Measurements from ENCODE around the gene PPP2R2D. TPM values are rescaled to one million over a fixed set of nuclear protein-coding genes. Genes with fewer than 3 reads are reported as not detected.
"Not testable (repeated sequence)": the region's sequence is repeated elsewhere in the genome, so short reads cannot be mapped to it uniquely, and the experiment has no call there.

The PPP2R2D gene
- total RNA-seq, 4 donors from 2014 or later: 23.9 to 48.6 (median 36.7) TPM

- 96 to 98% methylated on average over 3 of the region's 3 CpGs for WGBS, 2 donors
- TF ChIP-seq CTCF (IDR thresholded peaks at IDR 0.05) (no peak), POLR2A (IDR thresholded peaks at IDR 0.05) (no peak)
- intact Hi-C loops (cut with DNase I; ENCODE audit: low total_unique reads): no loop called here
- no peak for DNase-seq (ENCODE audit: low spot score in 2 of 2)
- H3K4me3 ChIP-seq (ENCODE audit: low read depth, poor library complexity, severe bottlenecking): no peak overlapping the region
These were observed 11.8 kb downstream of the PPP2R2D start for GRCh38 chr10:131912620-131913019.

- H3K4me3 ChIP-seq (ENCODE audit: low read depth, poor library complexity, severe bottlenecking): no peak overlapping the region
- no peak for TF ChIP-seq POLR2A (IDR thresholded peaks at IDR 0.05)
- TF ChIP-seq CTCF (IDR thresholded peaks at IDR 0.05): no peak
- intact Hi-C loops (cut with DNase I; ENCODE audit: low total_unique reads): no loop called here
- DNase-seq (ENCODE audit: low spot score in 2 of 2): no peak
- 82 to 85% methylated on average over 11 of the region's 11 CpGs for WGBS, 2 donors
These were observed 14.7 kb downstream of the PPP2R2D start for GRCh38 chr10:131915484-131915883.

GRCh38 chr10:131915990-131916766 lies 15.4 kb downstream of the PPP2R2D start:
- DNase-seq (ENCODE audit: low spot score in 2 of 2): no peak
- TF ChIP-seq CTCF (IDR thresholded peaks at IDR 0.05) (no peak), POLR2A (IDR thresholded peaks at IDR 0.05) (no peak)
- 95 to 96% methylated on average over 19 of the region's 19 CpGs for WGBS, 2 donors
- intact Hi-C loops (cut with DNase I; ENCODE audit: low total_unique reads): no loop called here
- H3K4me3 ChIP-seq (ENCODE audit: low read depth, poor library complexity, severe bottlenecking): no peak overlapping the region

- WGBS, 2 donors: 88 to 93% methylated on average over 10 to 11 of the region's 11 CpGs
- intact Hi-C loops (cut with DNase I; ENCODE audit: low total_unique reads); DNase-seq (ENCODE audit: low spot score in 2 of 2); H3K4me3 ChIP-seq (ENCODE audit: low read depth, poor library complexity, severe bottlenecking): not testable (repeated sequence)
These were observed 16.0 kb downstream of the PPP2R2D start for GRCh38 chr10:131916767-131917160.

GRCh38 chr10:131917496-131917895 lies 16.7 kb downstream of the PPP2R2D start:
- DNase-seq (ENCODE audit: low spot score in 2 of 2); H3K4me3 ChIP-seq (ENCODE audit: low read depth, poor library complexity, severe bottlenecking); intact Hi-C loops (cut with DNase I; ENCODE audit: low total_unique reads): not testable (repeated sequence)
- WGBS, 2 donors: 90 to 91% methylated on average over 10 to 11 of the region's 11 CpGs

GRCh38 chr10:131919461-131919860 lies 18.7 kb downstream of the PPP2R2D start:
- 89 to 92% methylated on average over 14 of the region's 14 CpGs for WGBS, 2 donors
- DNase-seq (ENCODE audit: low spot score in 2 of 2); H3K4me3 ChIP-seq (ENCODE audit: low read depth, poor library complexity, severe bottlenecking); intact Hi-C loops (cut with DNase I; ENCODE audit: low total_unique reads): not testable (repeated sequence)

GRCh38 chr10:131920151-131920550 lies 19.3 kb downstream of the PPP2R2D start:
- DNase-seq (ENCODE audit: low spot score in 2 of 2): no peak
- WGBS, 2 donors: 92% methylated on average over 11 of the region's 11 CpGs
- intact Hi-C loops (cut with DNase I; ENCODE audit: low total_unique reads): no loop called here
- TF ChIP-seq POLR2A (IDR thresholded peaks at IDR 0.05): no peak
- no peak for TF ChIP-seq CTCF (IDR thresholded peaks at IDR 0.05)
- no peak overlapping the region for H3K4me3 ChIP-seq (ENCODE audit: low read depth, poor library complexity, severe bottlenecking)

Data from lower leg skin (tissue), 4 donors.